NCI-H2227 (cell line): ENCODE measurements around the gene ATP6V1C2.
"Not testable (repeated sequence)": the region's sequence is repeated elsewhere in the genome, so short reads cannot be mapped to it uniquely, and the experiment has no call there.

Source experiments
- DNase-seq: peaks from one replicate; lab custom pipeline; 2025; ENCODE audit not compliant: unreplicated experiment; lab: John Stamatoyannopoulos, UW

The ATP6V1C2 gene

DNA sequence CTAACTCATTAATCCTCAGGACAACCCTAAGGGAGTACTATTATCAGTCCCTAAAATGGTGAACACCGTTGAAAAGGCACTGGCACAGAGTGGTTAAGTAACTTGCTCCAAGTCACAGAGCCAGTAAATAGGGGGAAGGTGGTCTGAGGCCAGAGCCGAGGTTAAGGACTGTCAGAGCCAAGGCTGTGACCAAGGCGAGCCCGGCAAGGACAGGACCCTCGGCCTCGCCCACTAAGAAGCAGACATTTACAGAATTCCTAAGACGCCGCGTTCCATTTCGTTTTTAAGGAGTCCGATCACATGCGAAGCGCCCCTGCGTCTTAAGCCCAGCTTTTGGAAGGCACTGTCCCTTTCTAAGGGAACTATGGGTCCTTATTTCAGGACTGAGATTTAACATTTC is 90.1 kb downstream of the ATP6V1C2 start:
- no peak for DNase-seq

DNA sequence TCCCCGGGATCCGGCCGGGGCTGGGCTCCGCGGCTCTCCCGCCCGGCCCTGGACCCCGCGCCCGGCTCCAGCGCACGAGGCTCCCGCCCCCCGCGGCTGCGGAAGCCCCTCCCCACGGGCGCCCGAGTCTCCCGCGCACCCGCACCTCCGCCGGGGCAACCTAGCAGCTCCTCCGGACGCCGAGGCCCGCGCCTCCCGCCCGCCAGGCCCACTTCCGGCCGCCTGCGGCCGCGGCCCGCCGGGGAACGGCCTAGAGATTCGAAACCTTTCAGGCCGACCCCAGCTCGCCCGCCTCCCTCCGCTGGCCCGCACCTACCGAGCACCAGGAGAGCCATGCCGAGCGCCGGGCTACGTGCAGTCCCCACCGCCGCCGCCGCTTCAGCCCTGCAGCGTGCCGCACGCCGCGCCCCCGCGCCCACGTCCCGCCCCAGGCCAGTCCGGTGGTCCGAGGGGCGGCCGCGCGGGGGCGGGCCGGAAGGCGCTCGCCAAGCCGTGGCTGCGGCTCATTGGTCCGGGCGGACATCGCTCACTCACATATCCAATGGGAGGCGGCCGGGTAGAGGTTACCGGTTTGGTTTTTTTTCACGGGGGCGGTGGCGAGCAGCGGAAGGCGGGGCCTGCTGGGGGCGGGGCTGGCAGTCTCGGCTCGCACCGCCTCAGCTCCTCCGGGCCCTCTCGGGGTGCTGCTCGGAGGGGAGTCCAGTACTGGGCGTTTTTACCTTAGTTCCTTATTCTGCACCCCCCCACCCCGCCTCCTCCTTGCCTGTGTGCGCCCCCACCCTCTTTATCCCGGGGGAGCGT is 91.1 kb downstream of the ATP6V1C2 start, which contains the start of gene PDIA6:
TSS of gene PDIA6 (minus strand) at position 424 of the 801 bp plus-strand sequence. CDS start at position 335, 89 bp downstream.
- DNase-seq = peak; percentile 98

DNA sequence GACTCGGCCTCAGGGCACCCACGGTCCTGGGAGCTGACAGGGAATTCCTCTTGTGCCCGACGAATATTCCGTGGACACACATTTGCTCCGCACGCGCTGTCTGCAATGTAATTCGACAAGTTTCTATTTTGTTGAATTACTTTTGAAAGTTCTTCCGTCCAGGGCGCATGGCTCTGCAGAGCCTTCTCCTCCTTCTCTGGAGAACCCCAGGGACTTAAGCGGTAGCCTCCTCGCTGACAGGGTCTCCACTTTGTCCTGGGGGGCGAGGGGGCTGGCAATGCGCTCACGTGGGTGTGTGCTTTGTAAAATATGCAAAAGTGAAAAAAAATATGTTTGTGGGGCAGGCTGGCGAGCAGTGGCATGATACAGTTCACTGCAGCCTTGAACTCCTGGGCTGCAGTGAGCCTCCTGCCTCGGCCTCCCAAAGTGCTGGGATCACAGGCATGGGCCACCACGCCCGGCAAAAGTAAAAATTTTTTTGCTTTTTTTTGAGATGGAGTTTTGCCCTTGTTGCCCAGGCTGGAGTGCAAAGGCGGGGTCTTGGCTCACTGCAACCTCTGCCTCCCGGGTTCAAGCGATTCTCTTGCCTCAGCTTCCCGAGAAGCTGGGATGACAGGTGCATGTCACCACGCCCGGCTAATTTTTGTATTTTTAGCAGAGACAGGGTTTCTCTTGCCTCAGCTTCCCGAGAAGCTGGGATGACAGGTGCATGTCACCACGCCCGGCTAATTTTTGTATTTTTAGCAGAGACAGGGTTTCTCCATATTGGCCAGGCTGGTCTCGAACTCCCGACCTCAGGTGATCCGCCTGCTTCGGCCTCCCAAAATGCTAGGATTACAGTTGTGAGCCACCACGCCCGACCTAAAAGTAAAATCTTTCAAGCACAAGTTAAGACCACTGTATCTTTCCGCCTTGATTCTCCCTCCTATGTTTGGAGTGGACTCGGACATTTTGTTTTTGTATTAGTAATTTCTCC is 92.0 kb downstream of the ATP6V1C2 start:
- DNase-seq = not testable (repeated sequence)

DNA sequence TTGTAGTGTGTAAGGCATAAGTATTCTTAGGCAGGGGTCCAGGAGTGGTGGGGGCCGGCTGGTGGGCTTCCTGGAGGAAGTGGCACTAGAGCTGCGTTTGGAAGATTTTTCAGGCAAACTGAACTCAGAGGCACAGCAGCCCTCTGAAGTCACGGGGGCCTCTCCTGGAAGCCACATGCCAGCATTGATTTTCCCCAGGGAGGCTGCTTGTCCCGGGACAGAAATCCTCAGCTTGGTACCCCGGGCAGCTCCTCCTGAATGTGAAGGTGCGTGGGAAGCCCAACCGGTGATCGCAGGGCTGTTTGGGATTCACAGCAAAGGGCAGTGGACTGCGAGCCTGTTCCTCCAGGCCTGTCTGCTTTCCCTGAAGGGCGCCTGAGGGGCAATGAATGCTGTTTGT is 92.7 kb downstream of the ATP6V1C2 start:
- DNase-seq = no peak

DNA sequence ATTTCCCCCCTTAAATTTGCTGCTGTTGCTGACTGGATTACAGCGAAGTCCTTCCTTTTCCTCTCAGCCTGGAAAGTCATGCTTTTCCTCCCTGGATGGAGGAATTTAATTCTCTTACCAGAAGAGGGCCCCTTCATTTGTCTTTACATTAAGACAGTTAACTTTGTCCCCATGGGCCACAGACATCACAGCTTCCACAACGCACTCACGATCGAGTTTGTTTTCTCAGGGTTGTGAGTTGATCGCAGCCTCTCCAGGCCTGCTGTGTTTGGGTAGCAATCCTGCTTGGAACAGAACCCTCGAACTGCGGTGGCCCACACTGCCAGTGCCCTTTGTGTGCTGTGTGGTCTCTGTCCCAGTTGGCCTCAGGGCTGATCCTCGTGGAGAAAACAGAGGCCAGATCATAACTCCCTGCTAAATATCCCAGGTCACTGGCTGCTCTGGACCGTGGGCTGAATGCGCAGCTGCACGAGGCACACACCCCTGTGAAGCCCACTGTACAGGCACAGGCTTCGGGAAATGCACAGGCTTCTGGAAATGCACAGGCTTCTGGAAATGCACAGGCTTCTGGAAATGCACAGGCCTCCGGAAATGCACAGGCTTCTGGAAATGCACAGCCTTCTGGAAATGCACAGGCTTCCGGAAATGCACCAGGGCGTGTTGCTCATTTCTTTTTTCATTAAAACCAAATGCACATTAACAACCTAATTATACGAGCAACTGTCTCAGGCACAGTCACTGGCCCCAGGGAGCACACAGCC is 93.3 kb downstream of the ATP6V1C2 start:
- DNase-seq = no peak

DNA sequence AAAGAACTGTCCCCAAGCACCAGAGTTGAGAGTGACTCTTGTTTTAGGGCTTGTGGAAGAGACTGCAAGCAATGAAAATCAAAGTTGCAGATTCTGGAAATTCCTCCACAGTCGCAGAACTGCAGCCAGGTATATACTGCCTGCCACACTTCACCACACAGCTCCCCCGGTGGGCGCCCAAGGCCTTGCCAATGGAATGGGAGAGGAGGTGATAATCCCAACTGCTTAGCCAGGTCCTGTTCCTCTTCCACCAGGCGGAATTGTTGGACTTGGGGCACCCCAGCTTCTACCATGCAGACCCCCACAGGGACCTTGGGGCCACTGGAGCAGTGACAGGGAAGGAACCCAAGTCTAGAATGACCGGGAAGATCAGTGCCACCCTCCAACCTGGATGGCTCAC is 96.0 kb downstream of the ATP6V1C2 start:
- no peak for DNase-seq

DNA sequence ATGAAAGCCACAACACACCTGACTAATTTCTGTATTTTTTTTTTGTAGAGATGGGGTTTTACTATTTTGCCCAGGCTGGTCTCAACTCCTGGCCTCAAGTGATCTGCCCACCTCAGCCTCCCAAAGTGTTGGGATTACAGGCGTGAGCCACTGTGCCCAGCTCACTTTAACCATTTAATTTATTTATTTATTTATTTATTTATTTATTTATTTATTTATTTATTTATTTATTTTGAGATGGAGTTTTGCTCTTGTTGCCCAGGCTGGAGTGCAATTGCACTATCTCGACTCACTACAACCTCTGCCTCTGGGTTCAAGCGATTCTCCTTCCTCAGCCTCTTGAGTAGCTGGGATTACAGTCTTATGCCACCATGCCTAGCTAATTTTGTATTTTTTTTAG is 96.9 kb downstream of the ATP6V1C2 start:
- DNase-seq = not testable (repeated sequence)

DNA sequence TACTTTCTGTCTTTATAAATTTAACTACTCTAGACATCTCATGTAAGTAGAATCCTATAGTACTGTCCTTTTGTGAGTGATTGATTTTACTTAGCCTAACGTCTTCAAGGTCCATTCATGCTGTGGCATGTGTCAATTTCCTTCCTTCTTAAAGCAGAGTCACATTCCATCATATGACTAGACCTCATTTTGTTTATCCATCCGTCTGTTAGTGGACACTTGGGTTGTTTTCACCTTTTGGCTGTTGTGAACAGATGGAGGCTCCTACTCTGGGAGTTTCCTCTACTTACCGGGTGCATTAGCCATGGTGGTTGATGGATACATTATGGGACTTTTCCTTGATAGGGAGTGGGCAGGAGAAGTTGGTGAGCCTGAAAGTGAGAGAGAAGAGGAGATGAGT is 97.6 kb downstream of the ATP6V1C2 start:
- no peak for DNase-seq

DNA sequence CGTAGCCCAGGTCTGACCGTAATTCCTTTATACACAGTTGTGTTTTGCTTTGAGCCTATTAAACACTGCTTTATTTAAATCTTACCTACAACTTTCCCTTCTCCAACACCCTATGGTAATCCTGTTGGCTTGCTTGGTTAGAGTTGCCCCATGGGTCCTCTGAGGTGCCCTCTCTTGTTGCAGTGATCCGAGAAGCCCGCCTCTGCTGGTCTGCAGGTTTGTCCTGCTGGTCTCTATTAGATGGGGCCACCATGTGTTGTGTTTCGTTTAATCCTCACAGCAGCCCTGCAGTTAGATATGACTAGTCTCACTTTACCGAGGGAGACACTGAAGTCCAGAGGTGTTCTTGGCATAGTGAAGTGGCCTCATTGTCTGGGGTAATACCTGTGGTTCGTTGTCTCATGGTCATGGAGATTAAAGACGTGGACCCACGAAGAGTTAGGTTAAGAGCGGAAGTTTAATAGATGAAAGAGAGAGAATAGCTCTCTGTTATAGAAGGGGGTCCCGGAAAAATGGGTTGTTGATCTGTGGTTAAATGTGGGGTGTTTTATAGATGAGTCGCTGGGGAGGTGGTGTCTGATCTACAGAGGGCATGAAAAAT is 98.4 kb downstream of the ATP6V1C2 start:
- no peak for DNase-seq

DNA sequence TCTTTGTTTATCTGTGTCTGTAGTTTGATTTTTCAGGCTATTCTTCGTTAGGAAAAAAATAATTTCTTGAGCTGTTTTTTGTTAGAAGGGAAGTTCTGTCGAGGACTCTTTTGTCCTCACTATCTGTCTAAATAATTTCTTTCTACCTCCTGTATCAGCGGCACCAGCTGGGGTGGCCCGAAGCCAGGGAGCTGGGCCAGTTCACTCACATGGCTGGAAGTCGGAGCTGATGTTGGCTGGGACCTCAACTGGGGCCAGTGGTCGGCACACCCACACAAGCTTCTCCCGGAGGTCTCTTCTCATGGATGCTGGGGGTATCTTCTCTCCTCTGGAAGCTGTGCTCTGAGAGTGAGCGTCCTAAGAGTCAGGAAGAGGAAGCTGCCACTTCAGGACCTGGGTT is 99.1 kb downstream of the ATP6V1C2 start:
- DNase-seq = no peak

DNA sequence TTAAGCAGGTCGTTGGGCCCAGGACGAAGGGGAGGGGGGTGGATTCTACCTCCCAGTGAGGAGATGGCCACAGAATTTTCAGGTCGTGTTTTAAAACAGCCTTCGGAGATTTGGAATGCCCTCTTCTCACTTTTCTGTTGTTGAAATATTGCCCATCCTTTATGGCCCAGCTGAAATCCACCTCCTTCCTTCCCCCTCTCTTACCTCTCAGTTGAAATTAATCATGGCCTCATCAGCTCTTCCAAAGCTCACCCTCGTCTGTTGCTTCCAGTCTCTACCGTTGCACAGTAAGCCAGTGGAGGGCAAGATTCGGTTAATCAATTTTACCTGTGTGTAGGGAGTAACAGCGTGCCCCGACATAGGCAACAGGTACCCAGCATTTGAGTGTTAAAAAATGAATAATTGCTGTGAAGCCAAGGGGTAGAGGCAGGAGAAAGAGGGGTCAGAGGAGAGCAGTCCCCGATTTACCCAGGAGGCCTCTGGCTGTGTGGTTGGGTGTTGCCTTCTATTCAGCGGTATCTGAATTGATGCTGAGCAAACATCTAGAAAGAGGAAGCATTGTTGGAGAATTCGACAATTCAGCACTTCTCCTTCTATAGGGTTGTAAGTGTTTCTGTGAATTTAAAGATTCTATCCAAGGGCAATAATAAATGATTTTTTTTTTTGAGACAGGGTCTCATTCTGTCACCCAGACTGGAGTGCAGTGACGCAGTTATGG is 99.7 kb downstream of the ATP6V1C2 start:
- DNase-seq = no peak

DNA sequence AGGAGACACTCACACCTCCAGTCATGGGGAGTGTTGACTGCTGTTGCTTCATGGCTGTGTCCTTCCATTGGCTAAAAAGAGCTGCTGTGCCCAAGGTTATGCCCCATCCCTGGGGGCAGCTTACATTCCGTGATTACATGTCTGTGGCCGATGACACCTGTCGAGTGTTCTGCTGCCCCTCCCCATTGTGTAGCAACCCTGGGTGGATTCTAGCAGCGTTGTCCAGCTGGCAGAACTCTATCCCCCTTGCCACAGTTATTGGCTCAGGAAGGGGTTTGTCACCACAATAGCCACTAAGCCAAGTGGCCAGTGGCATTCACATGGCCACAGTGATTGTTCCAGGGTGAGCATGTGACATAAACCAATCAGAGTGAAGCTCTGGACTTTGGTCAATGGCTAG is 102.8 kb downstream of the ATP6V1C2 start:
- no peak for DNase-seq

DNA sequence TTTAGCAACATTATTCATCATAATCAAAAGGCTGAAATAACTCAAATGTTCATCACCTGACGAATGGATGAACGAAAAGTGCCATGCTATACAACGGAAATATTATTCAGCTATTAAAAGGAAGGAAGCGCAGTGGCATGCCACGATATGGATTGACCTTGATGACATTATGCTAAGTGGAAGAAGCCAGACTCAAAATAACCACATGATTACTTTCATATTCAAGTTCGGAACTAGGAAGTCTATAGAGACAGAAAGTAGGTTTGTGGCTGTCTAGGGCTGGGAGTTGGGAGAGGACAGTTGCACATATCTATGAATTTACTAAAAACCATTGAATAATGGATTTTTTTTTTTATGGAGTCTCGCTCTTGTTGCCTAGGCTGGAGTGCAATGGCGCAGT is 104.6 kb downstream of the ATP6V1C2 start:
- no peak for DNase-seq

DNA sequence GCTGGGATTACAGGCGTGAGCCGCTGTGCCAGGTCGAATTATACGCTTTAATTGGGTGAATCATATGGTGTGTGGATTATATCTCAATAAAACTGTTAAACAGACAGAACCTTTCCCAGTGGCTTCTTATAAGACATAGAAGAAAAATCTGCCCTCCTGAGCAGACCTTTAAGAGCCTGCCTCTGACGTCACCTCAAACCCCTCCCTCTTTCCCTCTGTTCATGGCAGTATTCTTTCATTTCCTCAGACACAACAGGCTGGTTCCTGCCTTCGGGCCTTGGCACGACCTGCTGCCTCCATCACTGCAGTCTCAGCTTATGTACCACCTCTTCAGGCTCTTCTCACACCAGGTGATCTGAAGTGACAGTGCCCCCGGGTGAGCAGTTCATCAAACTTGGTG is 105.2 kb downstream of the ATP6V1C2 start:
- no peak for DNase-seq

DNA sequence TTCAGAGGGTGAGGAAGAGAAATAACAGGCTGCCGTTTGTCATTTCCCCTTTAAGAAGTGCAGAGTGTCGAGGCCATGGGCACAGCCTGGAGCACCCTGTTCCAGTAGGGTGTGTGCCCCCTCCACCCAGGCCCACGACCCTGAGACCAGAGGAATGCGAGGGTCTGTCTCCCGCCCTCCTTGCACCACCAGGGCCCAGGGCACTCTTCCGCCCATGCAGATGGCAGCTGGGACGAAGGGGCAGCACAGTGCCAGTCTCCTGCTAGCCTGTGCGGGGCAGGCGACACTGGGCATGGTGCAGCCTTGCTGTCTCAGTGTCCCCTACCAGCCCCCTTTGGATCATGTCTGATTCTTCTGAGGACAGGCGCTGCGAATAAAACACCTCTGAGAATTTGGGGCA is 106.9 kb downstream of the ATP6V1C2 start:
- no peak for DNase-seq

DNA sequence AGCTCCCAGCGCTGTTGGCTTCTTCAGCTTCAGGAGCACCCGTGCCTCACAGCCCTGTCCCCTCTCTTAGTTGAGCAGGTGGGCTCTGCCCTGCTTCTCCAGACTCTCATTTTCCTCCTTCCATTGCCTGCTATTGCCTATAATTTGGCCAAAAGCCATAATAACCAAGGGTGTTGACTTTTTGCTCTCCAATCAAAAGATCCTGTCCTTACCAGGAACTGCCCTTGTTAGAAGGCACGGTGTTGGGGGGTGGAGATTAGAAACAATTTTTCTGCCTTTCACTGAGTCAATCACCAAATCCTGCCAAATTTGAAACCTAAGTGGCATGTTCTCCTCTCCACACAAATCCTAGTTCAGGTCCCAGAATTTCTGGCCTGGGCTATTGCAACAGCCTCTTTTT is 107.9 kb downstream of the ATP6V1C2 start:
- DNase-seq = no peak

DNA sequence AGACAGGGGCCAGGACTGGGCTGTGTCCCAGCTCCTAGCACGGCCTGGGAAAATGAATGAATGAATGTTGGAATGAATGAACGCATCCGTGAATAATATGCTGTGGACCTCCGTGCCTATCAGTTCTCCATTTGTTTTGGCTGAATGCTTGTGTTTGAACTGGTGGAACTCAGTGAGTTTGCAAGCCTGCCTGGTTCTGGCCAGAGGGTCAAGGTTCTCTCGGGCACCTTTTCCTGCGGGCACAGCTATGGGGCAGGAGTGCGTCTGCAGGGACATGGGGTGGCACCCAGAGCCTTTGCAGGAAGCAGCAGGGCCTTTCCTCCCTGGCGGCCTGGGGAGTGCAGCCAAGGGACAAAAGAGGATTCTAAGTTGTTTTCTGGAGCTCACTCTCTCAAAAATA is 108.8 kb downstream of the ATP6V1C2 start:
- no peak for DNase-seq

DNA sequence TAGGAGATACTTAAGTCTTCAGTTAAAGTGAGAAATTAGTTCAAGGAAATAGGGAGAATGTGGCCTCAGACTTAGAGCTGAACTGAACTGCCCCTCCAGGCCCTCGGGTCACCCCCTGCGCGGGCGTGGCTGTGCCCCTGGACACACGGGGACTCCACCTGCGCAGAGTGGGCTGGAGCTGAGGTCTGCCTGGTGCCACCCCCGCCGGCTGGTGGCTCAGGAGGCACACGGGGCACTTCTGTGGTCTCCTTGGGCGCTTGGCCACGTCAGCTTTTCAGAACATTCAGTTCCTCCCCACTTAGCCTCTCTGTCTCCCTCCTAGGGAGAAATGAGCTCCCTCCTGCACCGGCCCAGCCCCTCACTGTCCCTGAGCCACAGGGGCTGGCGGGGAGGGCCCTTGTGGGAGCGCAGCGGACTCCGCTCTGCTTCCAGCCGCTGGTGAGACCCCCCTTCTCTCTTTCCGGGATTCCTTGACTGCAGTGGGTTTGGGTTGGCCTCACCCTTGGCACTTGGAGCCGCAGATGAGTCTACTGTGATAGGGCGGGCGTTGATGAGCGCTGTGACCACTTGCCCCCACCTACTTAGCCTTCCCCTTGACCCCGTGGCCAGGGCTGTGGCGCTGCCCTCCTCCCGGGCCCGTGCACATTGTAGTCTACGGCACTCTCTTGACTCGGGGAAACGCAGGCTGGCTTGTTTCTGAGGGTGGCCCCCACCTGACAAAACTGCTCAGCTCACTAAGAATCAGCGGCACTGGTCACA is 109.4 kb downstream of the ATP6V1C2 start:
- peak; percentile 16 for DNase-seq

DNA sequence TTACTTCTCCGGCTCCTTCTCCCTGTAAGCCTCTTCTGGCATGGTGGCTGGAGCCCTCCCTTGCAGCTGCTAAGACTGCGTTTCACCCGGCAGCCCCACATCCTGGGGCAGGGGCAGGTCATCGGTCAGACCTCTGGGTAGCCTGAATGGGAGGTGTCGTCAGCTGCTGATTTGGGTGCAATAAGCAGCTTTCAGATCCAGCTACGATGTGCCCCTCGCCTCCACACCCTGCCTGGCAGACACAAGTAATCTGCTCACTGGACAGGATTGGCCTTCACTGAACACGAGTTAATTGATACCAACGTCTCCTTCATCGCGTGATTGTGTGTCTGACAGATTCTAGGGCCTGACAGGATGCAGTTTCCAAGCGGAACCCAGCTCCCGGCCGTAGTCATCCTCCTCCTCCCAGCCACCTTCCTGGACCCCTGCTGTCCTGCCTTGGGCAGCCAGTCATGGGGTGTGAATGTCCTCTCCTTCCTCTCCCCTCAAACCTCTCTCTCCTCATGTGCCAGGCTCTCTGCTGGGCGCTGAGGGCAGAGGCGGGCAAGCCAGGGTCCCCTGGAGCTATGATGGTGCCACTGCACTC is 110.1 kb downstream of the ATP6V1C2 start:
- DNase-seq = no peak
